ENCODE data around the gene TNNT2.

Gene TNNT2

DNA sequence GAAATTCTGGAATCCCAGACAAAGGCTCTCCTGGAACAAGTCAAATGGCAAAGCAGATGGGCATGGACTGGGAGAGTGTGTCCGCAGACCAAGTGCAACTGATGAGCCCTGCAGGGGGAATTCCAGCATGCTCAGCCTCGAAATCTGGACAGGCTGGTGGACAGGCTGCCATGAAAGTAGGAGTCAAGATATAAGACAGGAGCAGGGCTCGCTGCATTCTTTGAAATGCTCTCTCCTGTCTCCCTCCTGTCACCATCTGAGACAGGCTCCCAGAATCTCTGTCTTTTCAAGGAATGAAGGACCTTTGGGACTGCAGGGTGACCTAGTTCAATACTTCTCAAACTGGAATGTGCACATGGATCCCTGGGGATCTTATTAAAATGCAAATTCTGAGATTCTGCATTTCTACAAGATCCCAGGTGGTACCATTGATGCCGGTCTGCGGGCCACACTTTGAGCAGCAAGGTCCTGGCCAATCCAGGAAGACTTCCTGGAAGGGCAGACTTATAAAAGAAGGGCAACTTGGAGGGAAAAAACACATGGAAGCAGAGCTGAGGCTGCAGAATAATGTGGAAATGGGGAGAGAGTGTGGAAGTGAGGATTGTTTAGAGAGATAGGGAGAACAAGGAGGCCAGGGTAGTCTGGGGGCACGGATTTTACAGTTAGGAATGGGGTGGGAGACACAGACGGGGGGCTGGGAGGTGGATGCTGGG, 29.8 kb downstream of the TNNT2 start:
- H3K4me1 ChIP-seq (ENCODE audit: control insufficient read depth, insufficient read depth, low read length, unreplicated experiment): no peaks in the 10 kb centered on the region
- no peaks in the 10 kb centered on the region for H3K79me2 ChIP-seq (ENCODE audit: control insufficient read depth, insufficient read depth, low read length, unreplicated experiment)
- no peak overlapping the region for H3K4me3 ChIP-seq (ENCODE audit: low read depth, low read length)
- H2AFZ ChIP-seq (ENCODE audit: low read length, unreplicated experiment): no peak overlapping the region
- peaks cover 29% of the 10 kb centered on the region for H3K27me3 ChIP-seq (ENCODE audit: insufficient read depth, low read length)
- no peak overlapping the region for H3K27ac ChIP-seq (ENCODE audit: low read depth, low read length)
- H3K36me3 ChIP-seq (ENCODE audit: insufficient read depth, low read length): no peaks in the 10 kb centered on the region

DNA sequence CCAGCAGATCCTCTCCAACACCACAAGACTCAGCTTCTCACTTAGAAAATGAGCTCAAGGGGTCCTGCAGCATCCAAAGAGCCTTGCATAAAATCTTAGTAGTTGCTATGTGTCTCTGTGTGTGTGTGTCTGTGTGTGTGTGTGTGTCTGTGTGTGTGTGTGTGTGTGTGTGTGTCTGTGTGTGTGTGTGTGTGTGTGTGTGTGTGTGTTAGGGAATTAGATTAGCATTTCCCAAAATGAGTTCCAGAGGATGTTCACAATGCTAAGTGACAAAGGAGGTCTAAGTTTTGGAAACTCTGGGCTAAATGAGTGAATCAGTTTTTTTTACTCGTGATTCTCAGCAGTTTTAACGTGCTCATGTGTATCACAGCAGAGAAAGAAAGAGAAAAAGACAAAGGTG, 30.5 kb downstream of the TNNT2 start:
- H3K27me3 ChIP-seq (ENCODE audit: insufficient read depth, low read length): peaks cover 32% of the 10 kb centered on the region; the same call in 1 of the 2 replicates
- no peak overlapping the region for H2AFZ ChIP-seq (ENCODE audit: low read length, unreplicated experiment)
- no peak overlapping the region for H3K27ac ChIP-seq (ENCODE audit: low read depth, low read length)
- H3K4me1 ChIP-seq (ENCODE audit: control insufficient read depth, insufficient read depth, low read length, unreplicated experiment): no peaks in the 10 kb centered on the region
- no peaks in the 10 kb centered on the region for H3K36me3 ChIP-seq (ENCODE audit: insufficient read depth, low read length)
- no peak overlapping the region for H3K4me3 ChIP-seq (ENCODE audit: low read depth, low read length)
- no peaks in the 10 kb centered on the region for H3K79me2 ChIP-seq (ENCODE audit: control insufficient read depth, insufficient read depth, low read length, unreplicated experiment)

DNA sequence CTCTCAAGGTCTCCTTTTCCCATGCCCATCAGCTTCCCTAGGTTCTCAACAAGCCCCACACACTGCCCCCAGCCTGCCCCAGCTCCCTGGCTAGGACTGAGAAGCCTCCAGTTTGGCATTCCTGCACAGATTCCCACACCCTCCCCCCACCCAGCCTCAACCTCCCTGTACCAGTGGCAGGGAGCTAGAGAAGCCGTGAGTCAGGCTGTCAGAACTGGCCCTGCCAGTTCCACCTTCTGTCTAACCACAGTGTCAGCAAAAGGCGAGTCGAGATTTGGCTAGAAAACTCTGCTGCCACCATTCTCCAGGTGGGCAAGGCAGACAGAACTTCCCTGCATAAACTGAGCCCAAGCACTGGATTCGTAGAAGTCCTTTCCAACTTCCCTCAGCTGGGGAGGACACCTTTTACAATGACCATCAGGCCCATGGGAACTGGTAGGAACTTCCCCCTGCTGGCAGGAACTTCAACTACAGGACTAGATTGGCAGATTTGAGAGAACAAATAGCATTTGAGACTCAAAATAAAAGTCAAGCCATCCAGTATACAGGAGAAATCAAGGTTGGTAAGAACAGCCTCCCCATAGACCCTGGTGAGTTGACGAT, 31.0 kb downstream of the TNNT2 start:
- Histone ChIP-seq H3K36me3 (ENCODE audit: insufficient read depth, low read length) (no peaks in the 10 kb centered on the region), H3K4me3 (ENCODE audit: low read depth, low read length) (no peak overlapping the region), H3K4me1 (ENCODE audit: control insufficient read depth, insufficient read depth, low read length, unreplicated experiment) (no peaks in the 10 kb centered on the region), H3K27me3 (ENCODE audit: insufficient read depth, low read length) (peaks cover 26% of the 10 kb centered on the region), H3K79me2 (ENCODE audit: control insufficient read depth, insufficient read depth, low read length, unreplicated experiment) (no peaks in the 10 kb centered on the region), H3K27ac (ENCODE audit: low read depth, low read length) (no peak overlapping the region), H2AFZ (ENCODE audit: low read length, unreplicated experiment) (no peak overlapping the region)

DNA sequence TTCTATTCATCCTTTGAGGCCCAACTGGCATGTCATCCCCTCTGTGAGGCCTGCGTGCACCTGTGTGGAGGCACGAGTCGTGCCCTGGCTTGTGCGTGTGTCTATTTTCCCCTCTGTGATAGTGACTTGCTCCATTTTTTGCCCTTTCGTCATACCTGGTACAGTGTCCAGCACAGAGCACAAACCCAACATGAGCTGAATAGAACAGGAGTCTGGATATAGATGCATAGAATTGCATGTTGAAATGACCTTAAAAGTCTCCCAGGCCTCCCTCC, 32.5 kb downstream of the TNNT2 start:
- Histone ChIP-seq H3K27ac (ENCODE audit: low read depth, low read length) (no peak overlapping the region), H3K4me3 (ENCODE audit: low read depth, low read length) (no peak overlapping the region), H3K27me3 (ENCODE audit: insufficient read depth, low read length) (peaks cover 34% of the 10 kb centered on the region), H3K4me1 (ENCODE audit: control insufficient read depth, insufficient read depth, low read length, unreplicated experiment) (no peaks in the 10 kb centered on the region), H3K36me3 (ENCODE audit: insufficient read depth, low read length) (no peaks in the 10 kb centered on the region), H2AFZ (ENCODE audit: low read length, unreplicated experiment) (no peak overlapping the region), H3K79me2 (ENCODE audit: control insufficient read depth, insufficient read depth, low read length, unreplicated experiment) (no peaks in the 10 kb centered on the region)

DNA sequence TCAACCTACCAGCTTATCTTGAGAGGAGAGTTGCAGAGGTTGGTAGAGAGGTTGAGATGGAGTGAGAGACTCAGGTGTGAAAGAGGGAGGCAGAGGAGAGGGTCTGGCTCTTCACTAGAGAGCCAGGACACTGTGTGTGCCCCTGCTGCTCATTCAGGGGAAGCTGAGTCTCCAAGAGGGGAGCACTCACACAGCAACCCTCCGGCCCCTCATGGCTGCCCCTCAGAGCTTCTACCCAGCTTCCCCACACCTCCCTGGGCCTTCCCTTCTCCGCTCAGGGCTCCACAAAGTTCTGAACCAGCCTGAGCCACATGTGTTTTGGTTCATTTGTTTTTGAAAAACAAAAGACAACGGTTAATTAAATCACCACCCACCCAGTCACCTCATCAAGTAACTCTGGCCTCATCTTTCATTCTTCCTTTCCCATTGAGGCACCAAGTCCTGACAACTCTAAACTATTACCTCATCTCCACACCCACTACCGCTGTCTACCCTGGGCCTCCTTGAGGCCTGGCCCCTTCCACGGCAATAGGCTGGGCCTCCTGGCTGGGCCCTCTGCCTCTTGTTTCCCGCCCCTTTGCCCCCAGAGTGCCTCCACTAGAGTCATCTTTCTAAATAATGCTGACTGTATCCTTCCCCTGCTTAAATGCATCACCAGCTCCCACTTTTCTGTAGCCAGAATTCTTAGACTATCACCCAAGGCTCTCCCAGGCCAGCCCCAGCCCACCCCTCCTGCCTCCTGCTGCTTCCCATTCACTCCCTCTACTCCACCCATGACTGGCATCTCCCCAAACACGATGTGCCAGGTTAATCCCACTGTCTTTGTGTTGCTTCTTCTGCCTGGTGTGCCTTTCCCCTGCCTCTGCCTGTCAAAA, 33.0 kb downstream of the TNNT2 start:
- H3K27me3 ChIP-seq (ENCODE audit: insufficient read depth, low read length): peaks cover 34% of the 10 kb centered on the region

DNA sequence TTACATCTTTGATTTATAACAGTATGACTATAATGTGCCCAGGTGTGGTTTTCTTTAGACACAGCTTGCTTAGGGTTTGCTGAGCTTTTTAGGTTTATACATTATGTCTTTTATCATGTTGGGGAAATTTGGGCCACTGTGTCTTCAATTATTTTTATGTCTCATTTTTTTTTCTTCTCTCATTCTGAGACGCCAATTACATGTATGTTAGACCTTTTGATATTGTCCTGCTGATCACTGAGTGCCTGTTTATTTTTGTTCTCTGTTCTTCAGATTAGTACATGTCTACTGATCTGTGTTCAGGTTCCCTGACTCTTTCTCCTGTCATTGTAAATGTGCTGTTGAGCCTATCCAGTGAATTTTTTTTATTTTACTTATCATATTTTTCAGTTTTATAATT, 36.1 kb downstream of the TNNT2 start:
- H3K27me3 ChIP-seq (ENCODE audit: insufficient read depth, low read length): peaks cover 34% of the 10 kb centered on the region
- H3K4me1 ChIP-seq (ENCODE audit: control insufficient read depth, insufficient read depth, low read length, unreplicated experiment): no peaks in the 10 kb centered on the region
- H3K4me3 ChIP-seq (ENCODE audit: low read depth, low read length): no peak overlapping the region
- no peaks in the 10 kb centered on the region for H3K79me2 ChIP-seq (ENCODE audit: control insufficient read depth, insufficient read depth, low read length, unreplicated experiment)
- H3K36me3 ChIP-seq (ENCODE audit: insufficient read depth, low read length): no peaks in the 10 kb centered on the region
- no peak overlapping the region for H2AFZ ChIP-seq (ENCODE audit: low read length, unreplicated experiment)
- no peak overlapping the region for H3K27ac ChIP-seq (ENCODE audit: low read depth, low read length)

More for the DNA sequence above, 33.0 kb downstream of the TNNT2 start:
- no peaks in the 10 kb centered on the region for H3K79me2 ChIP-seq (ENCODE audit: control insufficient read depth, insufficient read depth, low read length, unreplicated experiment)
- no peaks in the 10 kb centered on the region for H3K4me1 ChIP-seq (ENCODE audit: control insufficient read depth, insufficient read depth, low read length, unreplicated experiment)
- H3K27ac ChIP-seq (ENCODE audit: low read depth, low read length): no peak overlapping the region
- H2AFZ ChIP-seq (ENCODE audit: low read length, unreplicated experiment): no peak overlapping the region
- H3K36me3 ChIP-seq (ENCODE audit: insufficient read depth, low read length): no peaks in the 10 kb centered on the region
- no peak overlapping the region for H3K4me3 ChIP-seq (ENCODE audit: low read depth, low read length)

DNA sequence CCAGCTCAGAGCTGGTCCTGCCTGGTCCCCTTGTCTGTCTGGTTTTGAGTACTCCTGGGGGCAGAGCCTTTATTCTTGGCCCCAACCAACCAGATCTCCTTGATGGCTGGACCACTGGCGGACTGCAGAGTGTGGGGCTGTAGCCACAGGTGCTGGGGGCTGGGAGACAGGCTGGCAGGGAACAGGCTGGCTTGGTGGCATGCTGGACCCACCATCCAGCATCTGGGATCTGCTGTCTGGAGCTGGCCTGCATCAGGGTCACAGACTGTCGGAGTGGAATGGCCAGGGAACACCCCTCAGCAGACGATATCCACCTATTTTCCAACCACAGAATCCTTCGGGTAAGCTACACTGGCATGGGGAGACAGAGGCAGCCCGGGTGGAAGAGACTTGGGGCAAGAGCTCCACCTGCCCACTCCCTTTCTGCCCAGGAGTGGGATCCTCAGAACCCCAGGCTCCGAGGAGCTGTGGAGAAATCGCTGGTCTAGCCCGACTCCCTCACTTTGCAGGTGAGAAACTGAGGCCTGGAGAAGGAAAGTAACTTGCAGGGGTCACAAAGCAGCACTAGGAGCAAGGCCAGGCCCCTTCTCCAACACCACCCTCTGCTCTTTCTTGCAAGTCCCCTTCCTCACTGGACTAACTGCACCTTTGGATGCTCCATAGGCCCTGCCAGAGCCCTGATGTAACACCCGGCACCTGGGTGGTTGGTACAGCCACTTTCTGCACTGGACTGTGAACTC, 40.6 kb downstream of the TNNT2 start:
- Histone ChIP-seq H3K79me2 (ENCODE audit: control insufficient read depth, insufficient read depth, low read length, unreplicated experiment) (no peaks in the 10 kb centered on the region), H2AFZ (ENCODE audit: low read length, unreplicated experiment) (no peak overlapping the region), H3K4me3 (ENCODE audit: low read depth, low read length) (no peak overlapping the region), H3K4me1 (ENCODE audit: control insufficient read depth, insufficient read depth, low read length, unreplicated experiment) (no peaks in the 10 kb centered on the region), H3K36me3 (ENCODE audit: insufficient read depth, low read length) (no peaks in the 10 kb centered on the region), H3K27me3 (ENCODE audit: insufficient read depth, low read length) (peaks cover 8% of the 10 kb centered on the region), H3K27ac (ENCODE audit: low read depth, low read length) (no peak overlapping the region)

DNA sequence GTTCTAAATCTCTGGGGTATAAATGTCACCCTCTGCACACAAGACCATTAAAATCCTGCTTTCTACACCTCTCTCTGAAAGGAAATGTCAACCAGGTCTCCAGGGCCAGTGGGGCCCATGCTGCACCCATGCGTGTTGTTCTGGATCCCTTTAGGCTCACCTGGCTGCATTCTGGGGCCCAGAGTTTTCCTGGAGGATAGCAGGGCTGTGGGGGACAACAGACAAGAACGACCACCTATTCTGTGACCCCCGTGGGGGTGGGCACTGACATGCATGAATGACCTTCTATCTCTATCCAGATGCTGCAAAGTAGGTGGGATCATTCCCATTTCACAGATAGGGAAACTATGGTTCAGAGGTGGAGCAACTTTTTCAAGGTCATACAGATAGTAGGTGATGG, 41.6 kb downstream of the TNNT2 start:
- no peak overlapping the region for H2AFZ ChIP-seq (ENCODE audit: low read length, unreplicated experiment)
- H3K27me3 ChIP-seq (ENCODE audit: insufficient read depth, low read length): peaks cover 2% of the 10 kb centered on the region
- H3K36me3 ChIP-seq (ENCODE audit: insufficient read depth, low read length): no peaks in the 10 kb centered on the region
- H3K4me3 ChIP-seq (ENCODE audit: low read depth, low read length): no peak overlapping the region
- no peaks in the 10 kb centered on the region for H3K79me2 ChIP-seq (ENCODE audit: control insufficient read depth, insufficient read depth, low read length, unreplicated experiment)
- no peak overlapping the region for H3K27ac ChIP-seq (ENCODE audit: low read depth, low read length)
- no peaks in the 10 kb centered on the region for H3K4me1 ChIP-seq (ENCODE audit: control insufficient read depth, insufficient read depth, low read length, unreplicated experiment)

DNA sequence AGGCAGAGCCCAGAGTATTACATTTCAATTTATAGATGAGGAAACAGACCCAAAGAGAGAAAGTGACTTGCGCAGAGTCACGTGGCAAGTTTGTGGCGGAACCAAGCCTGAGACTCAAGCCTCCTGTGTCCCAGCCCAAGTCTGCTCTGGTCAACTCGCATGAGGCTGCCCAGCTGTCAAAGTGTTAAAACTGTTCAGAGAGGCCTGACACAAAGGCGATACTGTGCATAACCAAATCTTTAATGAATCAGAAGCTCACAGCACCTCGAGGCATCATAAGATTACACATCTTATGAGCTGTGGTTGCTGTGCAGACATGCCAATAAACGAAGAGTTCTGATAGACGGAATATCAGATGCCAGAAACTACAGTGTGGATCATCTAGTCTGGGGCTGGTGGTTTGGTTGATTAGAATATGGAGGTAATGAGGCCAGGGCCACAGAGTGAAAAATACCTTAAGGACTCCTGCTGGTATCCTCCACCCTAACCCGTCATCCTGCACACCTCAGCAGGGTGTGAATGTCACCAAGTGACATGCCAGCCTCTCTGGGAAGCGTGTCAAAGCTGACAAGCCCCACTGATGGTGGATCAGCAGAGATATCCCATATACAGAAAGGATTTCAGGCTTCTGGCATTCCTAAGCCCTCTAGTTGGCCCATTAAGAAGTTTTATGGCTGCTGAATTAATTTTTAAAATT, 42.2 kb downstream of the TNNT2 start:
- Histone ChIP-seq H3K36me3 (ENCODE audit: insufficient read depth, low read length) (no peaks in the 10 kb centered on the region), H2AFZ (ENCODE audit: low read length, unreplicated experiment) (no peak overlapping the region), H3K79me2 (ENCODE audit: control insufficient read depth, insufficient read depth, low read length, unreplicated experiment) (no peaks in the 10 kb centered on the region), H3K4me3 (ENCODE audit: low read depth, low read length) (no peak overlapping the region), H3K4me1 (ENCODE audit: control insufficient read depth, insufficient read depth, low read length, unreplicated experiment) (no peaks in the 10 kb centered on the region), H3K27ac (ENCODE audit: low read depth, low read length) (no peak overlapping the region), H3K27me3 (ENCODE audit: insufficient read depth, low read length) (no peaks in the 10 kb centered on the region; the same call in 1 of the 2 replicates)
